Heart right ventricle (tissue), 16 donors: ENCODE measurements around the gene OTUB2. TPM values are rescaled to one million over a fixed set of nuclear protein-coding genes. Genes with fewer than 3 reads are reported as not detected.

Experiments
- ATAC-seq, 8 donors: fragments of 200-7000 bp; cut with Tn5 transposase; one replicate each; pipeline ENCODE4 v1.9.1; 2020; ENCODE audit warnings: mild to moderate bottlenecking in 8 of 8, moderate library complexity in 8 of 8, moderate number of reproducible peaks in 1 of 8
- DNase-seq, 2 donors: peaks; one replicate each; pipeline ENCODE4 v3.0.0-alpha.2; 2020
- H3K27ac ChIP-seq, 10 donors: fragments of 200-600 bp; sonication (generic) in 2 of 10; one replicate each; pipeline versions ENCODE4 v1.5.0 to v1.8.0; 2020 to 2022; ENCODE audit warnings: mild to moderate bottlenecking in 3 of 10
- H3K27me3 ChIP-seq, 7 donors: fragments of 200-600 bp; one replicate each; pipeline ENCODE4 v1.8.0; 2021 to 2022; ENCODE audit warnings: mild to moderate bottlenecking in 2 of 7
- H3K36me3 ChIP-seq, 9 donors: fragments of 200-600 bp; sonication (generic) in 1 of 9; one replicate each; pipeline versions ENCODE4 v1.5.0 to v1.8.0; 2020 to 2022; ENCODE audit warnings: mild to moderate bottlenecking in 2 of 9
- H3K4me1 ChIP-seq, 9 donors: fragments of 200-600 bp; sonication (generic) in 1 of 9; one replicate each; pipeline versions ENCODE4 v1.5.0 to v1.8.0; 2020 to 2022; ENCODE audit warnings: mild to moderate bottlenecking in 4 of 9
- H3K4me3 ChIP-seq, 10 donors: fragments of 200-600 bp; sonication (generic) in 2 of 10; one replicate each; pipeline versions ENCODE4 v1.5.0 to v1.8.0; 2020 to 2022; ENCODE audit warnings: mild to moderate bottlenecking in 7 of 10, moderate library complexity in 2 of 10
- H3K9me3 ChIP-seq, 11 donors: fragments of 200-600 bp in 10 of 11; sonication (generic) in 2 of 11; one replicate each; pipeline versions ENCODE4 v1.5.0 to v1.8.0; 2013 to 2022; ENCODE audit warnings: mild to moderate bottlenecking in 2 of 11, control low read depth in 1 of 11, moderate library complexity in 1 of 11
- CTCF ChIP-seq, 9 donors: fragments of 200-600 bp; sonication (generic) in 2 of 9; IDR thresholded peaks; one replicate each; pipeline versions ENCODE4 v1.5.0 to v1.8.0; 2021 to 2022; ENCODE audit warnings: antibody characterized with exemption in 9 of 9, mild to moderate bottlenecking in 5 of 9, moderate library complexity in 1 of 9
- WGBS, 2 donors: extraction: QIAGEN DNeasy Blood & Tissue Kit; methylation state at CpG; one replicate each; pipeline ENCODE4 v1.1.7; 2013; ENCODE audit warnings: inconsistent platforms in 1 of 2; 5-methylcytosine and 5-hydroxymethylcytosine counted together
- intact Hi-C, 10 donors: fragments of 100-400 bp; cut with DNase I; formaldehyde crosslinking; loops; one replicate each; pipeline versions ENCODE4 v1.11.1 to v1.14.2; 2022
- polyA plus RNA-seq, 2 donors: library from polyadenylated mRNA; stranded (reverse); fragments of 200-250 nt; gene quantifications; one replicate each; pipeline ENCODE4 v1.2.3, GENCODE V29; 2013
- total RNA-seq, 10 donors: library from RNA; stranded (reverse); fragmentation: NEBNext Ultra II Directional in 3 of 10; extraction: Animal tissue kit (Norgen Biotek cat#: 25700) in 3 of 10; gene quantifications; one replicate each; pipeline versions ENCODE4 v1.2.1 to v1.2.4, GENCODE V29; 2021 to 2023
- donor health status: Arrhythmogenic right ventricular cardiomyopathy.
- donor health status: ischemic (EF 13 %, LVEDD 7.1; RV severe dilation, severe dysfunction).
- donor health status: healthy with polysubstance abuse.
- donor health status: DM: no; HTN: yes; CAD: no.
- donor health status: DM: no; HTN: no; CAD: no.
- donor health status: ischemic (EF 25% LVEDD 6.9; RV normal size, moderate dysfunction).
- donor health status: ischemic (EF 25% LVEDD 5.7; RV mildly dilated, moderate dysfunction).
- donor health status: healthy.
- donor health status: DM: yes; HTN: yes; CAD: no.
- donor health status: Ischemic cardiomyopathy.
- donor health status: ischemic (EF 35%, LVEDD 5.7; RV mildly dilated, moderate dysfunction).
- donor health status: nonischemic (EF 11% LVEDD 7.7; RV severe dilation, severe dysfunction).
- donor health status: DM: yes; HTN: yes; CAD: no.
- donor health status: PGD.
- donor health status: ischemic (EF 29% LVEDD 5.4; RV normal size, mild dysfunction).
- donor health status: nonischemic (EF 23%, LVEDD 6.1; RV moderate dilation, normal function).

Gene OTUB2
- total and polyA plus RNA-seq, 12 donors, result 0.07 to 0.37 (median 0.16) TPM; not detected in 1

GRCh38 chr14:94021001-94021400 is 5.1 kb upstream of the OTUB2 start:
- H3K4me1 ChIP-seq, result peaks cover 0 to 4% (median 0%) of the 10 kb centered on the region in 9 donors
- DNase-seq (no peak), ATAC-seq (no peak)
- H3K4me3 ChIP-seq, result no peak overlapping the region
- H3K36me3 ChIP-seq, result no peaks in the 10 kb centered on the region
- intact Hi-C loops, result no loop called here
- no peak for TF ChIP-seq CTCF (IDR thresholded peaks at IDR 0.05)
- no peaks in the 10 kb centered on the region for H3K9me3 ChIP-seq
- H3K27ac ChIP-seq, result no peak overlapping the region
- peaks cover 0 to 4% (median 0%) of the 10 kb centered on the region in 7 donors for H3K27me3 ChIP-seq
- WGBS, 2 donors, result 64 to 83% methylated on average over 2 of the region's 2 CpGs

- peaks cover 0 to 8% (median 3%) of the 10 kb centered on the region in 9 donors for H3K4me1 ChIP-seq
- intact Hi-C loops, result no loop called here
- H3K27me3 ChIP-seq, result peaks cover 0 to 4% (median 0%) of the 10 kb centered on the region in 7 donors
- no peak for DNase-seq
- TF ChIP-seq CTCF (IDR thresholded peaks at IDR 0.05), result no peak
- no peak overlapping the region for H3K27ac ChIP-seq
- no peaks in the 10 kb centered on the region for H3K9me3 ChIP-seq
- H3K4me3 ChIP-seq, result no peak overlapping the region
- H3K36me3 ChIP-seq, result no peaks in the 10 kb centered on the region
- ATAC-seq, result no peak
- whole genome bisulfite sequencing, 2 donors, result 68% methylated on average over 10 of the region's 10 CpGs
These were observed 4.6 kb upstream of the OTUB2 start for GRCh38 chr14:94021416-94022157.

- no peak for DNase-seq
These were observed 3.4 kb upstream of the OTUB2 start for GRCh38 chr14:94022532-94023411.

More at GRCh38 chr14:94022532-94023411, 3.4 kb upstream of the OTUB2 start:
- no peak for ATAC-seq
- intact Hi-C loops, result no loop called here
- no peak for TF ChIP-seq CTCF (IDR thresholded peaks at IDR 0.05)
- 72 to 81% methylated on average over 10 of the region's 10 CpGs for WGBS, 2 donors
- peaks cover 0 to 4% (median 0%) of the 10 kb centered on the region in 7 donors for H3K27me3 ChIP-seq
- no peaks in the 10 kb centered on the region for H3K9me3 ChIP-seq
- H3K27ac ChIP-seq, result no peak overlapping the region
- no peaks in the 10 kb centered on the region for H3K36me3 ChIP-seq
- H3K4me1 ChIP-seq, result peaks cover 0 to 17% (median 6%) of the 10 kb centered on the region in 9 donors
- no peak overlapping the region for H3K4me3 ChIP-seq
